Small intestine (tissue), 7 donors: ENCODE measurements around the gene IFT81. TPM values are rescaled to one million over a fixed set of nuclear protein-coding genes. Genes with fewer than 3 reads are reported as not detected.

Experiments
- DNase-seq, 2 donors: peaks; one replicate each; pipeline versions ENCODE4 v3.0.0 to v3.0.0-alpha.2; 2013
- FAIRE-seq: peaks from 2 replicates; lab custom pipeline; 2012; peaks lifted over from hg19 to GRCh38; lab: Jason Lieb, UNC
- H3K27ac ChIP-seq, 3 donors: one replicate each; pipeline ENCODE4 v1.5.1; 2013; ENCODE audit warnings: low read length in 2 of 3, mild to moderate bottlenecking in 2 of 3, control low read depth in 1 of 3, inconsistent platforms in 1 of 3, low read depth in 1 of 3, moderate library complexity in 1 of 3
- H3K27me3 ChIP-seq, 3 donors: one replicate each; pipeline ENCODE4 v1.6.1; 2013; ENCODE audit warnings: low read length in 3 of 3, inconsistent platforms in 1 of 3; ENCODE audit not compliant: control insufficient read depth in 3 of 3, insufficient read depth in 3 of 3
- H3K36me3 ChIP-seq, 3 donors: one replicate each; pipeline ENCODE4 v1.6.1; 2013; ENCODE audit warnings: low read length in 3 of 3, inconsistent platforms in 1 of 3, low read depth in 1 of 3, mild to moderate bottlenecking in 1 of 3, moderate library complexity in 1 of 3; ENCODE audit not compliant: control insufficient read depth in 3 of 3, insufficient read depth in 2 of 3
- H3K4me1 ChIP-seq, 3 donors: one replicate each; pipeline ENCODE4 v1.6.1; 2013; ENCODE audit warnings: low read length in 2 of 3, inconsistent platforms in 1 of 3, low read depth in 1 of 3, mild to moderate bottlenecking in 1 of 3, moderate library complexity in 1 of 3; ENCODE audit not compliant: control insufficient read depth in 3 of 3, insufficient read depth in 2 of 3
- H3K4me3 ChIP-seq, 3 donors: one replicate each; pipeline ENCODE4 v1.5.1; 2013; ENCODE audit warnings: low read length in 3 of 3, control low read depth in 1 of 3, inconsistent platforms in 1 of 3, low read depth in 1 of 3, mild to moderate bottlenecking in 1 of 3, moderate library complexity in 1 of 3
- H3K9me3 ChIP-seq, 2 donors: one replicate each; pipeline ENCODE4 v1.6.1; 2013; ENCODE audit warnings: low read depth in 1 of 2, low read length in 1 of 2; ENCODE audit not compliant: control insufficient read depth in 2 of 2, insufficient read depth in 1 of 2
- WGBS, 3 donors: extraction: QIAGEN DNeasy Blood & Tissue Kit; methylation state at CpG; one replicate each; pipeline ENCODE4 v1.1.7; 2013; 5-methylcytosine and 5-hydroxymethylcytosine counted together
- polyA plus RNA-seq, 4 donors: library from polyadenylated mRNA; stranded (reverse) in 3 of 4; unstranded in 1 of 4; fragments of 200-250 nt in 3 of 4; fragments of 120-200 nt in 1 of 4; gene quantifications; one replicate each; pipeline versions ENCODE4 v1.2.1 to v1.2.3, GENCODE V29; 2013
- donor health status: healthy with polysubstance abuse.
- donor health status: control.
- donor health status: control.
- donor health status: Bipolar disorder and iron deficiency.
- donor health status: healthy.

The IFT81 gene
- polyA plus RNA-seq, 4 donors: 0.54 to 10.2 (median 2.6) TPM

DNA sequence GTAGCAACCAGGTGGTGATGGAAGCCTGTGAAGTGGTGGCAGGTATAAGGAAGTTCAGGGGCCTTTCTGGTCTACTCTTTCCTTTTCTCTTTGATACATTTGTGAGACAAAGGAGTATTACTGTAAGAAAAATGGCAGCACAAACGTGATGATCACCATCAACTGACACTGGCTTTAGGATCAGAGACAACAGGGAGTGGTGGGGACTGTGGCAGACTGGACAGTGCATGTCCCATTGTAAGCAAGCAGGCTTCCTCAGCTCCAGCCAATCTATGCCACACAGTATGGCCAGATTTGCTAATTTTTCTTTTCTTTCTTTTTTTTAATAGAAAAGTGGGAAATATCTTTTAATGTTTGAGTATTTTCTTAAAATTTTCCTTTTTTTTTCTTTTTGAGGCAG is 19.0 kb upstream of the IFT81 start:
- Histone ChIP-seq H3K4me1 (peaks cover 0 to 23% (median 0%) of the 10 kb centered on the region in 3 donors), H3K36me3 (no peaks in the 10 kb centered on the region), H3K27ac (peak overlapping the region in 2 of 3 donors; percentile 65 to 77), H3K27me3 (no peaks in the 10 kb centered on the region), H3K9me3 (no peaks in the 10 kb centered on the region), H3K4me3 (no peak overlapping the region)
- FAIRE-seq (no peak), DNase-seq (no peak)
- WGBS, 3 donors: 45 to 74% (median 53%) methylated on average over 1 of the region's 1 CpG

DNA sequence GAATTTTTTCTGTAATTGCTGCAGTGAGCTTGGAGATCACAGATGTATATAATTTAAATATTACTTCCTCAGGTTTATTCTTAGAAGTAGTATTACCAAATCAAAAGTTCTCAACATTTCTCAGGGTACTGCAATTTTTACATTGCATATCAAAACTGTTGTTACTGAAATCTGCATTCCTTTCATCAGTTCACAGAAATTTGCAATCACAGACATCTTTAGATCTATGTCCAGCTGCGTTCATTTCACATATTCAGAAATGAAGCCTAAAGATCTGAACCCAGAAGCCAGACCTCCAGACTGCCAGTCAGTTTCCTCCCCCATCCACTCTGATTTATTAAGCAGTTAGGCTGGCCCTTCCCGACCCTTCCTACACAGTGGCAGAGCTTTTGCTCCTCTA is 18.2 kb upstream of the IFT81 start:
- H3K36me3 ChIP-seq: no peaks in the 10 kb centered on the region
- no peak overlapping the region for H3K27ac ChIP-seq
- H3K4me3 ChIP-seq: no peak overlapping the region
- H3K27me3 ChIP-seq: no peaks in the 10 kb centered on the region
- peaks cover 0 to 20% (median 0%) of the 10 kb centered on the region in 3 donors for H3K4me1 ChIP-seq
- no peak for FAIRE-seq
- no peak for DNase-seq
- 73 to 80% (median 78%) methylated on average over 2 of the region's 2 CpGs for WGBS, 3 donors
- no peaks in the 10 kb centered on the region for H3K9me3 ChIP-seq

DNA sequence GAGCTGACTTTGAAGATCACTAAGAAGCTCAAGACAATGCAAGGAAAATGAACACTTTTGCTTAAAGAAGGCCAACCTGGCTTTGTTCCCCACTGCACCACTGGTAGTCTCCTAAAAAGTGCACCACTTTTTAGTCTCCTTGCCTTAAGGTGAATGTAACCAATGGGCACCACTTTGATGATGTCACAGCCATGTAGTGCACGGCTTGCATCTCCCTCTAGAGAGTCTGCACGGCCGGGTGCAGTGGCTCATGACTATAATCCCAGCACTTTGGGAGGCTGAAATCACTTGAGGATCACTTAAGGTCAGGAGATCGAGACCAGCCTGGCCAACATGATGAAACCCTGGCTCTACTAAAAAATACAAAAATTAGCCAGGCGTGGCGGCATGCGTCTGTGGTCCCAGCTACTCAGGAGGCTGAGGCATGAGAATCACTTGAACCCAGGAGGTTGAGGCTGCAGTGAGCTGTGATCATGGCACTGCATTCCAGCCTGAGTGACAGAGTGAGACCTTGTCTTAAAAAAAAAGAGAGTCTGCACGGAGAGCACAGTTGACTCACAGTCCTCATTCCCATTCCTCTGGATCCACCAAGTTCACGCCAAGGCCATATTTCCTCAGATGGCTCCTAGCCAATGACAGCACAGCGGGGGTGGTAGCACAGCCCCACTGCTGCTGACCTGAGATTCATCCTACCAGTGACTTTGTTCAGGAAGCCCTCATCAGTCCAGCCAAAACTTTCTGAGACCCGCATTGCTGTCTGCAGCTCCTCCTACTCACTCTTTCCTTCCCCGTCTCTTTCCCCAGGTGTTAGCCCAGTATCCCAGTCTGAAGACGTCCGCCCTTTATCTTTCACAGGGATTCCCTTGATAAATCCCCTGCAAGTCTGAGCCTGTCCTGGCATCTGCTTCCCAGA is 16.5 kb upstream of the IFT81 start:
- Histone ChIP-seq H3K4me3 (no peak overlapping the region), H3K4me1 (peaks cover 0 to 20% (median 3%) of the 10 kb centered on the region in 3 donors), H3K27ac (peak overlapping the region in 1 of 3 donors; percentile 73), H3K27me3 (no peaks in the 10 kb centered on the region), H3K9me3 (peaks cover 0 to 11% of the 10 kb centered on the region in 2 donors), H3K36me3 (no peaks in the 10 kb centered on the region)
- WGBS, 3 donors: 79 to 86% (median 86%) methylated on average over 14 of the region's 14 CpGs
- DNase-seq: no peak
- FAIRE-seq: no peak

DNA sequence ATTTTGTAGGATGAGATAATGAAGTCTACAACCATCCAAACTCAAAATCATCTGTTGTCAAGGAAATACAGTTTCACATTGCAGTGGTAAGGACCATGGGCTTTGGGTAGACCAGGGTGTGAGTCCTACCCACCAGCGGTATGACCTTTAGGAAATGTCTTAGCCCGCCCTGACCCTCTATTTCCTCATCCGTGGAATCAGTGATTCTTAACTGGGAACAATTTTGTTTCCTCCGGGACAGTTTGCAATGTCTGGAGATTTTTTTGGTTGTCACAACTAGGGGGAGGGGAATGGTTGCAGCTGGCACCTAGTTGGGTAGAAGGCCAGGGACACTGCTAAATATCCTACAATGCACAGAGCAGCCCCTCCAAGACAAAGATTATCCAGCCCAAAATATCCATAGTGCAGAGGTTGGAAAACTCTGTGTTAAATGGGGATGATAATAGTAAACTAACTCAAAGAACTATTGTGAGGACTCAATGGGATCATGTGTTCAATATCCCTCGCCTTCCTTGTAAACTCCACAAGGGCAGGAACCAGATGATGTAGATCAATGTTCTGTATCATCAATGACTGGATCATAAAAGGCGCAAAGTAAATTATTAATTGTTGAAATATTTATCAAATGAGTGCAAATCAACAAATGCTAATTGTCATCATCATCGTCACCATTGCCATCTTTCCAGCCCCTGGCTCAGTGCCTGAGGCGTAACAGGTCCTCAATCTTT is 15.7 kb upstream of the IFT81 start:
- peak overlapping the region in 2 of 3 donors; percentile 11 to 73 for H3K27ac ChIP-seq
- H3K4me3 ChIP-seq: no peak overlapping the region
- WGBS, 3 donors: 72 to 76% (median 74%) methylated on average over 8 of the region's 8 CpGs
- no peaks in the 10 kb centered on the region for H3K36me3 ChIP-seq
- DNase-seq (no peak), FAIRE-seq (no peak)
- no peaks in the 10 kb centered on the region for H3K27me3 ChIP-seq
- H3K9me3 ChIP-seq: peaks cover 0 to 11% of the 10 kb centered on the region in 2 donors
- peaks cover 0 to 20% (median 3%) of the 10 kb centered on the region in 3 donors for H3K4me1 ChIP-seq

DNA sequence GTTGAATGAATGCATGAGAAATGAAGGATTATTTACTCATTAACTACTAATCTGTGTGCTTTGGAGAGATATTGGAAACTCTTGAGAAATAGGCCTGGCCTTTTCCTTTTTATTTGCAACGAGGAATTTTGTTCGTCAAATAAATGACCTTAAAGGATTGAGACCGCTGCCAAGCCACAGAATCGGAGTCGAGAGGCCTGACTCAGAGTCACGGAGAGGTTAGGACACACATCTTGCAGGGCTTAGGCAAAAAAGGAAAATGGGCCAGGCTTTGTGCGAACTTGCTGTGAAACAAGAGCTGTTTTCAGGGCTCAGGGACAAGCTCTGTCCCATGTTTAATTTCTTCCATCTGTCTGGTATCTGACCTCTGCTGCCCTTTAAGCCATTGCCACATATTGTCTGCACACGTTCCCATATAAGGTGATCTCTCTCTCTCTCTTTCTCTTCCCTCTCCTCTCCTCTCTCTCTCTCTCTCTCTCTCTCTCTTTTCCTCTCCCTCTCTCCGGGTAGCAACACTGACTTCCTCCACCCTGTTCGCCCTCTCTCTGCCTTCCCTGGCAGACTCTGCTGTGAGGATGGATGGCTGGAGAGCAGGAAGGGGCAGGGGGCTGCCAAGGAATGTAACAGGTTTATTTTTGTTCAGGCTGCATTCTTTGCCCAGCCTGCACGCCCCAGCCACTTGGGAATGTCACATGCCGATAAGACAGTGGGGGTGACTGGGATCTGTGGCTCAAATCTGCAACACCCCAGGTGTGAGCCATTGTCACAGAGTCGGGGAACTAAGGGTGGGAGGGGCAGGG is 14.9 kb upstream of the IFT81 start:
- Histone ChIP-seq H3K27ac (peak overlapping the region in 2 of 3 donors; percentile 44 to 87), H3K4me3 (no peak overlapping the region), H3K27me3 (no peaks in the 10 kb centered on the region), H3K4me1 (peaks cover 0 to 20% (median 3%) of the 10 kb centered on the region in 3 donors), H3K36me3 (no peaks in the 10 kb centered on the region), H3K9me3 (peaks cover 0 to 11% of the 10 kb centered on the region in 2 donors)
- no peak for FAIRE-seq
- 33 to 55% (median 54%) methylated on average over 13 of the region's 13 CpGs for WGBS, 3 donors
- peak; percentile 9 to 33 for DNase-seq

DNA sequence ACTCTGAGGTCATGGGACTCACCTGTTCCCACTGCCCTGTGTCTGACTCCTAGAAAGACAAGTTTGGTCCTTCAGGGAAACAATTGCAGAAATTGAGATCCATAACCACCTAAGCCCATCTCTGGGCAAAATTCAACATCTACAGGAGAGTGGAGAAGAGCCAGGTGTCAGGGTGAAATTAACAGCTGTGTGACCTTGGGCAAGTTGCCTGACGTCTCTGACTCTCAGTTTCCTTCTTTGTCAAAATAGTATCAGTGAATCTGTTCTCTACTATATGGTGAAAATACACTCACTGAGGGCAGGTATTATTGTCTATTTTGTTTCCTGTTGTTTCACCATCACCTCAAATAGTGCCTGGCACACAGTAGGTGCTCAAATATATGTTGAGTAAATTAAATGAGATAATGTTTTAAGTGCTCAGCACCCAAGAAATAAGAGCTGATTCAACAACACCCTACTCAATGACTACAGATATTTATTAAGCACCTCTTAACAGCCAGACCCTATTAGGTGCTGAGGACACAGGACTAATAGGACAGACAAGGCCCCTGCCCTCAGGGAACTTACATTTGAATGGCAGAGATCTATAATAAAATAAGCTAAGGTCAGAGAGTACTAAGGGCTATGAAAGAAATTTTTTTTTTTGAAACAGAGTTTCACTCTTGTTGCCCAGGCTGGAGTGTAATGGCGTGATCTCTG is 14.2 kb upstream of the IFT81 start:
- WGBS, 3 donors: 66 to 75% (median 74%) methylated on average over 2 of the region's 2 CpGs
- no peaks in the 10 kb centered on the region for H3K36me3 ChIP-seq
- H3K27me3 ChIP-seq: no peaks in the 10 kb centered on the region
- peak overlapping the region in 2 of 3 donors; percentile 44 to 87 for H3K27ac ChIP-seq
- H3K4me1 ChIP-seq: peaks cover 0 to 15% (median 3%) of the 10 kb centered on the region in 3 donors
- H3K4me3 ChIP-seq: no peak overlapping the region
- no peak for DNase-seq
- FAIRE-seq: no peak
- peaks cover 0 to 11% of the 10 kb centered on the region in 2 donors for H3K9me3 ChIP-seq

DNA sequence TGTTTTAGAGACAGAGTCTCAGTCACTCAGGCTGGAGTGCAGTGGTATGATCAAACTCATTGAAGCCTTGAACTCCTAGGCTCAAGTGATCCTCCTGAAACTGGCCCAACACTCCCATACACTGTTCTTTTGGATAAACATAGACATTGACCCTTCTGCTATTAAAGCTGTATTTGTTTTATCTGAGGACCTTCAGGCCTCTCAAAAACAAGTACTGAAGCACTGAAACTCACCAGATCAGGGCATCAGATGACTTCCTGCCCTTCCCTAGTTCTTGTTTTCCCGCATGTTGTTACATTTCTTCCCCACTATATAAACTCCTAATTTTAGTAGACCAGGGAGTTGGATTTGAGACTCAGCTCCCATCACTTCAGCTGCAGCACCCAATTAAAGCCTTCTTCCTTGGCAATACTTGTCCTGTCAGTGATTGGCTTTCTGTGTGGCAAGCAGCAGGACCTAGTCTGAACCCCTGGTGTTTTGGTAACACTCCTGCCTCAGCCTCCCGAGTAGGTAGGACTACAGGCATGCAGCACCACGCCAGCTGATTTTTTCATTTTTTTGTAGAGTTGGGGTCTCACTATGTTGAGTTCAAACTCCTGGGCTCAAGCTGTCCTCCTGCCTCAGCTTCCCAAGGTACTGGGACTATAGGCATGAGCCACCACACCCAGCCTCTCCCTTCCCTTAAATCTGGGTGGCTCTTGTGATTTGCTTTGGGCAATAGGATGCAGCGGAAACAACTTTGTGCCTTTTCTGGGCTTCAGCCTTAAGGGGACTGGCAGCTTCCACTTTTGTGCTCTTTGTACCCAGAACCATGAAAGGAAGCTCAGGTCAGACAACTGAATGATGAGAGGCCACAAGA is 12.5 kb upstream of the IFT81 start:
- Histone ChIP-seq H3K36me3 (no peaks in the 10 kb centered on the region), H3K4me1 (peaks cover 0 to 15% (median 3%) of the 10 kb centered on the region in 3 donors), H3K27ac (peak overlapping the region in 1 of 3 donors; percentile 55), H3K9me3 (peaks cover 0 to 11% of the 10 kb centered on the region in 2 donors), H3K4me3 (no peak overlapping the region), H3K27me3 (no peaks in the 10 kb centered on the region)
- DNase-seq (no peak), FAIRE-seq (no peak)
- 67 to 82% (median 76%) methylated on average over 4 of the region's 4 CpGs for WGBS, 3 donors
